Mesodermal cell (in vitro differentiated cells): ENCODE results near the gene ARG1.

Experiments
- H3K27ac ChIP-seq: 2 replicates; pipeline ENCODE4 v1.7.0; 2013; ENCODE audit warnings: mild to moderate bottlenecking, low read depth, low read length, moderate library complexity; ENCODE audit not compliant: severe bottlenecking
- H3K36me3 ChIP-seq: 2 replicates; pipeline ENCODE4 v1.7.1; 2013; ENCODE audit warnings: mild to moderate bottlenecking, low read length, moderate library complexity; ENCODE audit not compliant: control insufficient read depth, insufficient read depth
- H3K4me1 ChIP-seq: one replicate; pipeline ENCODE4 v1.7.1; 2013; ENCODE audit warnings: mild to moderate bottlenecking, low read length; ENCODE audit not compliant: insufficient read depth, control insufficient read depth, poor library complexity, severe bottlenecking
- H3K4me3 ChIP-seq: 2 replicates; pipeline ENCODE4 v1.7.0; 2013; ENCODE audit warnings: low read length, control low read depth, mild to moderate bottlenecking; ENCODE audit not compliant: insufficient read depth, poor library complexity, severe bottlenecking; ENCODE audit errors: extremely low read depth
- H3K9me3 ChIP-seq: 2 replicates; pipeline ENCODE4 v1.7.1; 2013; ENCODE audit warnings: mild to moderate bottlenecking, low read length, moderate library complexity; ENCODE audit not compliant: control insufficient read depth
- WGBS, 2 experiments: methylation state at CpG; one replicate each; pipeline ENCODE4 v1.1.5; 2013; ENCODE audit warnings: missing lambda C conversion rate in 2 of 2; ENCODE audit not compliant: insufficient coverage in 2 of 2; 5-methylcytosine and 5-hydroxymethylcytosine counted together

ARG1 gene

GRCh38 chr6:131549811-131550210, 23.2 kb upstream of the ARG1 start:
- Histone ChIP-seq H3K9me3 (no peaks in the 10 kb centered on the region), H3K4me1 (no peaks in the 10 kb centered on the region), H3K4me3 (no peak overlapping the region), H3K27ac (no peak overlapping the region), H3K36me3 (no peaks in the 10 kb centered on the region)
- WGBS, 2 experiments = 86% methylated on average over 2 of the region's 2 CpGs; no CpG with 5 or more reads in 1 of the 2 experiments

GRCh38 chr6:131551902-131552301, 21.1 kb upstream of the ARG1 start:
- Histone ChIP-seq H3K4me3 (no peak overlapping the region), H3K27ac (no peak overlapping the region), H3K36me3 (no peaks in the 10 kb centered on the region), H3K4me1 (no peaks in the 10 kb centered on the region), H3K9me3 (no peaks in the 10 kb centered on the region)
- 80 to 82% methylated on average over 1 to 3 of the region's 4 CpGs for WGBS, 2 experiments

- no peaks in the 10 kb centered on the region for H3K9me3 ChIP-seq
- no peak overlapping the region for H3K27ac ChIP-seq
- no peaks in the 10 kb centered on the region for H3K36me3 ChIP-seq
- H3K4me1 ChIP-seq = no peaks in the 10 kb centered on the region
- WGBS, 2 experiments = no CpG with 5 or more reads among the region's 3 CpGs
- H3K4me3 ChIP-seq = no peak overlapping the region
Observed at GRCh38 chr6:131552572-131552971, 20.5 kb upstream of the ARG1 start.

- Histone ChIP-seq H3K36me3 (no peaks in the 10 kb centered on the region), H3K27ac (no peak overlapping the region), H3K4me3 (no peak overlapping the region), H3K4me1 (no peaks in the 10 kb centered on the region), H3K9me3 (no peaks in the 10 kb centered on the region)
Observed at GRCh38 chr6:131555992-131556391, 17.0 kb upstream of the ARG1 start.

- Histone ChIP-seq H3K9me3 (no peaks in the 10 kb centered on the region), H3K4me1 (no peaks in the 10 kb centered on the region), H3K4me3 (no peak overlapping the region), H3K36me3 (no peaks in the 10 kb centered on the region), H3K27ac (no peak overlapping the region)
- WGBS, 2 experiments = 87 to 91% methylated on average over 3 to 4 of the region's 4 CpGs
Observed at GRCh38 chr6:131558922-131559321, 14.1 kb upstream of the ARG1 start.

- H3K4me3 ChIP-seq = no peak overlapping the region
- H3K9me3 ChIP-seq = no peaks in the 10 kb centered on the region
- H3K36me3 ChIP-seq = no peaks in the 10 kb centered on the region
- WGBS, 2 experiments = 100% methylated on average over 1 of the region's 4 CpGs; no CpG with 5 or more reads in 1 of the 2 experiments
- no peak overlapping the region for H3K27ac ChIP-seq
- H3K4me1 ChIP-seq = no peaks in the 10 kb centered on the region
Observed at GRCh38 chr6:131561925-131562707, 10.9 kb upstream of the ARG1 start.

- WGBS, 2 experiments = no CpG with 5 or more reads among the region's 2 CpGs
- no peak overlapping the region for H3K27ac ChIP-seq
- no peaks in the 10 kb centered on the region for H3K36me3 ChIP-seq
- no peaks in the 10 kb centered on the region for H3K9me3 ChIP-seq
- no peaks in the 10 kb centered on the region for H3K4me1 ChIP-seq
- H3K4me3 ChIP-seq = no peak overlapping the region
Observed at GRCh38 chr6:131565056-131565455, 8.0 kb upstream of the ARG1 start.

- no peaks in the 10 kb centered on the region for H3K9me3 ChIP-seq
- H3K4me1 ChIP-seq = no peaks in the 10 kb centered on the region
- no peak overlapping the region for H3K4me3 ChIP-seq
- H3K36me3 ChIP-seq = no peaks in the 10 kb centered on the region
- no peak overlapping the region for H3K27ac ChIP-seq
- 93 to 96% methylated on average over 2 to 4 of the region's 4 CpGs for WGBS, 2 experiments
Observed at GRCh38 chr6:131568726-131569125, 4.3 kb upstream of the ARG1 start.

GRCh38 chr6:131574133-131574532, 1.1 kb downstream of the ARG1 start:
- H3K4me3 ChIP-seq = no peak overlapping the region
- H3K36me3 ChIP-seq = peaks cover 4% of the 10 kb centered on the region
- H3K27ac ChIP-seq = no peak overlapping the region
- H3K4me1 ChIP-seq = no peaks in the 10 kb centered on the region
- H3K9me3 ChIP-seq = no peaks in the 10 kb centered on the region
- 100% methylated on average over 1 of the region's 2 CpGs for WGBS, 2 experiments

- H3K4me3 ChIP-seq = no peak overlapping the region
- H3K27ac ChIP-seq = no peak overlapping the region
- H3K9me3 ChIP-seq = no peaks in the 10 kb centered on the region
- WGBS, 2 experiments = 90% methylated on average over 1 to 4 of the region's 4 CpGs
- peaks cover 5% of the 10 kb centered on the region for H3K36me3 ChIP-seq
- H3K4me1 ChIP-seq = no peaks in the 10 kb centered on the region
Observed at GRCh38 chr6:131574686-131575085, 1.7 kb downstream of the ARG1 start.

GRCh38 chr6:131575834-131576478, 2.9 kb downstream of the ARG1 start:
- Histone ChIP-seq H3K36me3 (peaks cover 17% of the 10 kb centered on the region), H3K4me1 (no peaks in the 10 kb centered on the region), H3K9me3 (no peaks in the 10 kb centered on the region), H3K27ac (no peak overlapping the region), H3K4me3 (no peak overlapping the region)
- 91 to 96% methylated on average over 4 to 5 of the region's 5 CpGs for WGBS, 2 experiments
